ENCODE results near the gene WNT4.

WNT4 gene

GRCh38 chr1:22182715-22183114, 39.8 kb upstream of the WNT4 start:
- H3K27ac ChIP-seq = no peak overlapping the region
- no peak for TF ChIP-seq CTCF (IDR thresholded peaks at IDR 0.05)
- H3K9me3 ChIP-seq (ENCODE audit: control insufficient read depth, low read length) = no peaks in the 10 kb centered on the region
- H3K36me3 ChIP-seq (ENCODE audit: control insufficient read depth, insufficient read depth, low read length) = no peaks in the 10 kb centered on the region
- H3K27me3 ChIP-seq (ENCODE audit: control insufficient read depth, insufficient read depth, low read length) = no peaks in the 10 kb centered on the region
- H3K4me2 ChIP-seq (ENCODE audit: low read length) = no peak overlapping the region
- H2AFZ ChIP-seq = no peak overlapping the region
- peaks cover 10% of the 10 kb centered on the region for H3K4me1 ChIP-seq
- H3K9ac ChIP-seq = no peak overlapping the region
- no peak overlapping the region for H3K4me3 ChIP-seq (ENCODE audit: low read depth, low read length)
- no peaks in the 10 kb centered on the region for H3K79me2 ChIP-seq

DNA sequence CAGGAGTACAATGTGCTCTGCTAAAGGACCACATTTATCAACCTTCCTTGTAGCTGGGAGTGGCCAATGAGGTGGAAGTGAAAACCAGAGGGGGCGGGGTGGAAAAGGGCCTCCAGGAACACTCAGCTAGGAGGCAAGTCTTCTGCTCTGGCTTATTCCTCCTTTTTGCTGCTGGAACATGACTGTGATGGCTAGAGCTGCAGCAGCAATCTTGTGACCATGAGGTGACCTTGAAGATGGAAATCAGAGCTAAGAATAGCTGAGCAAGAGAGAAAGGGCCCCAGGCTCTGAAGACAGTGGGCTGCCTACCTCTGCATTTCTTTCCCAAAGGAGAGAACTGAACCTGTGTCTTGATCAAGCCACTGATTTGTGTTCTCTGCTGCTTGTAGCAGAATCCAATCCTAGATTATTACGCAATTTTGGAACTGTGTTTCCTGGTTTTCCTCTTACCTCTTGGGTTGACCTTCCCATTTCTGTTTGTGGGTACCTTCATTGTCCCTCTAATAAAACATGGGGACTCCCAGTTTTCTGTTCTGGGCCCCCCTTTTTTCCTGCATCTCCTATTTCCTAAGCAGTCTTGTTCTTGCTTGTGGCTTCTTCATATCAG, 36.4 kb upstream of the WNT4 start:
- H3K27me3 ChIP-seq (ENCODE audit: control insufficient read depth, insufficient read depth, low read length) = no peaks in the 10 kb centered on the region
- H3K4me2 ChIP-seq (ENCODE audit: low read length) = no peak overlapping the region
- no peak for TF ChIP-seq CTCF (IDR thresholded peaks at IDR 0.05)
- H3K36me3 ChIP-seq (ENCODE audit: control insufficient read depth, insufficient read depth, low read length) = no peaks in the 10 kb centered on the region
- H3K9me3 ChIP-seq (ENCODE audit: control insufficient read depth, low read length) = no peaks in the 10 kb centered on the region
- H3K27ac ChIP-seq = no peak overlapping the region
- no peaks in the 10 kb centered on the region for H3K4me1 ChIP-seq
- no peaks in the 10 kb centered on the region for H3K79me2 ChIP-seq
- no peak overlapping the region for H3K4me3 ChIP-seq (ENCODE audit: low read depth, low read length)
- no peak overlapping the region for H3K9ac ChIP-seq
- no peak overlapping the region for H2AFZ ChIP-seq

- Histone ChIP-seq H2AFZ (no peak overlapping the region), H3K4me2 (ENCODE audit: low read length) (no peak overlapping the region), H3K27ac (no peak overlapping the region), H3K27me3 (ENCODE audit: control insufficient read depth, insufficient read depth, low read length) (no peaks in the 10 kb centered on the region), H3K79me2 (no peaks in the 10 kb centered on the region), H3K9ac (no peak overlapping the region), H3K4me1 (no peaks in the 10 kb centered on the region), H3K36me3 (ENCODE audit: control insufficient read depth, insufficient read depth, low read length) (no peaks in the 10 kb centered on the region), H3K4me3 (ENCODE audit: low read depth, low read length) (no peak overlapping the region), H3K9me3 (ENCODE audit: control insufficient read depth, low read length) (no peaks in the 10 kb centered on the region)
- TF ChIP-seq CTCF (IDR thresholded peaks at IDR 0.05) = no peak
Observed at GRCh38 chr1:22177354-22178003, 34.6 kb upstream of the WNT4 start.

DNA sequence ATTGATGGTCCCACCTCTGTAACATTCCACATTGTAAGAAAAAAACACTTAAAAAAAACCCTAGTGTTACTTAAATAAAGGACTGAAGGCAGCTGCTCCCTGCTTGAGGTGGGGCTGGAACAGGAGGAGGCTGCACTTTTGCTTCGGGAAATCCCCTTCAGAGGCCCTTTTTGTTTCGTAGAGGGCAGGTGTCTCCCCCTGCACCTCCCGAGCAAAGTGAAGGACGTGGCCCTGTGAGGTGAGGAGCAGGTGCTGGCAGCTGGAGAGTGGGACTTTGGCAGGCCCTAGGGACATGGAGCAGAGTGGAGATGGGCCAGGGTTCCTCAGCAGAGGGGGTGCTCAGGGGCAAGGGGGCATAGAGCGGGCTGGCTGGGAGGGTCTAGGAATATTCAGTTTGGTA, 33.4 kb upstream of the WNT4 start:
- Histone ChIP-seq H3K4me3 (ENCODE audit: low read depth, low read length) (no peak overlapping the region), H3K27me3 (ENCODE audit: control insufficient read depth, insufficient read depth, low read length) (no peaks in the 10 kb centered on the region), H3K9me3 (ENCODE audit: control insufficient read depth, low read length) (no peaks in the 10 kb centered on the region), H3K9ac (no peak overlapping the region), H3K79me2 (no peaks in the 10 kb centered on the region), H2AFZ (no peak overlapping the region), H3K4me1 (no peaks in the 10 kb centered on the region), H3K36me3 (ENCODE audit: control insufficient read depth, insufficient read depth, low read length) (no peaks in the 10 kb centered on the region), H3K27ac (no peak overlapping the region), H3K4me2 (ENCODE audit: low read length) (no peak overlapping the region)
- TF ChIP-seq CTCF (IDR thresholded peaks at IDR 0.05) = no peak

Data from parathyroid adenoma (tissue), 2 donors.